SK-N-SH treated with all-trans-retinoic acid at 6 μM for 48 hours (cell line): ENCODE data around the gene DPYSL5.

ENCODE experiments used
- ARNTL ChIP-seq: fragments of 450-650 bp; formaldehyde crosslinking; IDR thresholded peaks from 2 replicates; pipeline ENCODE4 v1.5.0; 2020; ENCODE audit warnings: low read depth, mild to moderate bottlenecking, moderate library complexity, borderline replicate concordance
- CREB5 ChIP-seq: fragments of 250-450 bp; sonication (Bioruptor Pico); IDR thresholded peaks from 2 replicates; pipeline ENCODE4 v1.5.1; 2020; ENCODE audit warnings: low read depth, mild to moderate bottlenecking, moderate library complexity
- GLIS3 ChIP-seq: fragments of 250-450 bp; sonication (Bioruptor Pico); IDR thresholded peaks from 2 replicates; pipeline ENCODE4 v1.5.0; 2020; ENCODE audit warnings: mild to moderate bottlenecking, moderate library complexity
- PATZ1 ChIP-seq: fragments of 250-450 bp; sonication (Bioruptor Pico); IDR thresholded peaks from 2 replicates; pipeline ENCODE4 v1.8.0; 2020; ENCODE audit warnings: mild to moderate bottlenecking, moderate library complexity, borderline replicate concordance
- RARB ChIP-seq: fragments of 250-450 bp; sonication (Bioruptor Pico); IDR thresholded peaks from 2 replicates; pipeline ENCODE4 v1.8.0; 2021; ENCODE audit warnings: mild to moderate bottlenecking, moderate library complexity
- SNAI2 ChIP-seq: fragments of 250-450 bp; sonication (Bioruptor Pico); IDR thresholded peaks from 2 replicates; pipeline ENCODE4 v1.5.0; 2020; ENCODE audit warnings: mild to moderate bottlenecking, moderate library complexity
- TCF4 ChIP-seq: fragments of 250-450 bp; sonication (Bioruptor Pico); IDR thresholded peaks from 2 replicates; pipeline ENCODE4 v1.8.0; 2021; ENCODE audit warnings: mild to moderate bottlenecking, moderate library complexity, borderline replicate concordance
- TOX ChIP-seq: fragments of 250-450 bp; sonication (Bioruptor Pico); IDR thresholded peaks from 2 replicates; pipeline ENCODE4 v1.8.0; 2021; ENCODE audit warnings: mild to moderate bottlenecking, moderate library complexity, borderline replicate concordance
- TSHZ2 ChIP-seq: fragments of 250-450 bp; sonication (Bioruptor Pico); IDR thresholded peaks from 2 replicates; pipeline ENCODE4 v1.5.0; 2020; ENCODE audit warnings: mild to moderate bottlenecking, moderate library complexity
- ZC3H10 ChIP-seq: fragments of 250-450 bp; sonication (Bioruptor Pico); IDR thresholded peaks from 2 replicates; pipeline ENCODE4 v1.5.1; 2021; ENCODE audit warnings: mild to moderate bottlenecking, moderate library complexity
- ZFP3 ChIP-seq: fragments of 250-450 bp; sonication (Bioruptor Pico); IDR thresholded peaks from 2 replicates; pipeline ENCODE4 v1.5.0; 2020; ENCODE audit warnings: mild to moderate bottlenecking, moderate library complexity
- ZFP30 ChIP-seq: fragments of 450-650 bp; formaldehyde crosslinking; IDR thresholded peaks from 2 replicates; pipeline ENCODE4 v1.5.0; 2022; ENCODE audit warnings: mild to moderate bottlenecking, moderate library complexity
- ZNF565 ChIP-seq: fragments of 450-650 bp; formaldehyde crosslinking; conservative IDR thresholded peaks from 2 replicates; pipeline ENCODE4 v1.5.0; 2020; ENCODE audit warnings: low read depth, mild to moderate bottlenecking, moderate library complexity
- ZNF70 ChIP-seq: fragments of 450-650 bp; formaldehyde crosslinking; IDR thresholded peaks from 2 replicates; pipeline ENCODE4 v1.5.0; 2020; ENCODE audit warnings: mild to moderate bottlenecking, moderate library complexity

- TF ChIP-seq ZC3H10 (CRISPR knock-in tag) (no peak), TSHZ2 (no peak), SNAI2 (CRISPR knock-in tag) (no peak), TOX (no peak), ZFP3 (CRISPR knock-in tag) (no peak), CREB5 (CRISPR knock-in tag) (no peak), ZFP30 (no peak), GLIS3 (CRISPR knock-in tag) (no peak), TCF4 (no peak), ZNF565 (CRISPR knock-in tag) (no peak), RARB (no peak), ARNTL (CRISPR knock-in tag) (no peak), ZNF70 (CRISPR knock-in tag) (no peak), PATZ1 (CRISPR knock-in tag) (no peak)
Observed at GRCh38 chr2:26951236-26951635, 103.3 kb downstream of the DPYSL5 start.
